ENCODE results near the gene CPED1. TPM values are rescaled to one million over a fixed set of nuclear protein-coding genes. Genes with fewer than 3 reads are reported as not detected.

Gene CPED1
- polyA plus RNA-seq, 2 donors, result 0.29 to 1.3 TPM

- H3K27ac ChIP-seq (ENCODE audit: low read depth in 2 of 2, low read length in 1 of 2), result no peak overlapping the region
- H3K4me3 ChIP-seq (ENCODE audit: low read depth in 1 of 2, low read length in 2 of 2), result no peak overlapping the region
Measured at GRCh38 chr7:120987280-120987679, 1.2 kb upstream of the CPED1 start.

GRCh38 chr7:120987683-120988590, 574 bp upstream of the CPED1 start:
- Histone ChIP-seq H3K27me3 (ENCODE audit: control insufficient read depth in 1 of 2, insufficient read depth in 2 of 2, low read length in 2 of 2) (no peaks in the 10 kb centered on the region), H3K27ac (ENCODE audit: low read depth in 2 of 2, low read length in 1 of 2) (peak overlapping the region; percentile 47 to 72), H3K36me3 (ENCODE audit: control insufficient read depth in 2 of 2, insufficient read depth in 2 of 2, low read length in 1 of 2) (no peaks in the 10 kb centered on the region), H3K4me1 (ENCODE audit: control insufficient read depth in 2 of 2, insufficient read depth in 2 of 2, low read length in 1 of 2) (no peaks in the 10 kb centered on the region), H3K4me3 (ENCODE audit: low read depth in 1 of 2, low read length in 2 of 2) (peak overlapping the region; percentile 47 to 48), H3K9me3 (ENCODE audit: control insufficient read depth in 2 of 2, insufficient read depth in 1 of 2, low read depth in 1 of 2, low read length in 1 of 2) (no peaks in the 10 kb centered on the region)
- WGBS, 2 donors, result 1% methylated on average over 12 of the region's 12 CpGs

More at GRCh38 chr7:120987280-120987679, 1.2 kb upstream of the CPED1 start:
- Histone ChIP-seq H3K36me3 (ENCODE audit: control insufficient read depth in 2 of 2, insufficient read depth in 2 of 2, low read length in 1 of 2) (no peaks in the 10 kb centered on the region), H3K27me3 (ENCODE audit: control insufficient read depth in 1 of 2, insufficient read depth in 2 of 2, low read length in 2 of 2) (no peaks in the 10 kb centered on the region), H3K9me3 (ENCODE audit: control insufficient read depth in 2 of 2, insufficient read depth in 1 of 2, low read depth in 1 of 2, low read length in 1 of 2) (no peaks in the 10 kb centered on the region), H3K4me1 (ENCODE audit: control insufficient read depth in 2 of 2, insufficient read depth in 2 of 2, low read length in 1 of 2) (no peaks in the 10 kb centered on the region)
- 1 to 4% methylated on average over 3 of the region's 3 CpGs for WGBS, 2 donors

GRCh38 chr7:120989257-120990220, 1.0 kb downstream of the CPED1 start:
- no peaks in the 10 kb centered on the region for H3K4me1 ChIP-seq (ENCODE audit: control insufficient read depth in 2 of 2, insufficient read depth in 2 of 2, low read length in 1 of 2)

GRCh38 chr7:120990468-120991118, 2.1 kb downstream of the CPED1 start:
- H3K36me3 ChIP-seq (ENCODE audit: control insufficient read depth in 2 of 2, insufficient read depth in 2 of 2, low read length in 1 of 2), result no peaks in the 10 kb centered on the region
- H3K4me3 ChIP-seq (ENCODE audit: low read depth in 1 of 2, low read length in 2 of 2), result no peak overlapping the region
- H3K9me3 ChIP-seq (ENCODE audit: control insufficient read depth in 2 of 2, insufficient read depth in 1 of 2, low read depth in 1 of 2, low read length in 1 of 2), result no peaks in the 10 kb centered on the region
- H3K27ac ChIP-seq (ENCODE audit: low read depth in 2 of 2, low read length in 1 of 2), result no peak overlapping the region
- no peaks in the 10 kb centered on the region for H3K4me1 ChIP-seq (ENCODE audit: control insufficient read depth in 2 of 2, insufficient read depth in 2 of 2, low read length in 1 of 2)
- WGBS, 2 donors, result 79% methylated on average over 6 of the region's 6 CpGs
- no peaks in the 10 kb centered on the region for H3K27me3 ChIP-seq (ENCODE audit: control insufficient read depth in 1 of 2, insufficient read depth in 2 of 2, low read length in 2 of 2)

More at GRCh38 chr7:120989257-120990220, 1.0 kb downstream of the CPED1 start:
- peak overlapping the region; percentile 72 to 74 for H3K27ac ChIP-seq (ENCODE audit: low read depth in 2 of 2, low read length in 1 of 2)
- H3K36me3 ChIP-seq (ENCODE audit: control insufficient read depth in 2 of 2, insufficient read depth in 2 of 2, low read length in 1 of 2), result no peaks in the 10 kb centered on the region
- H3K9me3 ChIP-seq (ENCODE audit: control insufficient read depth in 2 of 2, insufficient read depth in 1 of 2, low read depth in 1 of 2, low read length in 1 of 2), result no peaks in the 10 kb centered on the region
- no peaks in the 10 kb centered on the region for H3K27me3 ChIP-seq (ENCODE audit: control insufficient read depth in 1 of 2, insufficient read depth in 2 of 2, low read length in 2 of 2)
- peak overlapping the region; percentile 41 to 48 for H3K4me3 ChIP-seq (ENCODE audit: low read depth in 1 of 2, low read length in 2 of 2)
- WGBS, 2 donors, result 39 to 51% methylated on average over 15 of the region's 15 CpGs

GRCh38 chr7:120991161-120991560, 2.6 kb downstream of the CPED1 start:
- Histone ChIP-seq H3K27ac (ENCODE audit: low read depth in 2 of 2, low read length in 1 of 2) (no peak overlapping the region), H3K4me1 (ENCODE audit: control insufficient read depth in 2 of 2, insufficient read depth in 2 of 2, low read length in 1 of 2) (no peaks in the 10 kb centered on the region), H3K9me3 (ENCODE audit: control insufficient read depth in 2 of 2, insufficient read depth in 1 of 2, low read depth in 1 of 2, low read length in 1 of 2) (no peaks in the 10 kb centered on the region), H3K27me3 (ENCODE audit: control insufficient read depth in 1 of 2, insufficient read depth in 2 of 2, low read length in 2 of 2) (no peaks in the 10 kb centered on the region), H3K36me3 (ENCODE audit: control insufficient read depth in 2 of 2, insufficient read depth in 2 of 2, low read length in 1 of 2) (no peaks in the 10 kb centered on the region), H3K4me3 (ENCODE audit: low read depth in 1 of 2, low read length in 2 of 2) (no peak overlapping the region)
- WGBS, 2 donors, result 58 to 77% methylated on average over 1 of the region's 1 CpG

GRCh38 chr7:120991581-120991980, 3.1 kb downstream of the CPED1 start:
- Histone ChIP-seq H3K27ac (ENCODE audit: low read depth in 2 of 2, low read length in 1 of 2) (no peak overlapping the region), H3K9me3 (ENCODE audit: control insufficient read depth in 2 of 2, insufficient read depth in 1 of 2, low read depth in 1 of 2, low read length in 1 of 2) (no peaks in the 10 kb centered on the region), H3K4me3 (ENCODE audit: low read depth in 1 of 2, low read length in 2 of 2) (no peak overlapping the region), H3K27me3 (ENCODE audit: control insufficient read depth in 1 of 2, insufficient read depth in 2 of 2, low read length in 2 of 2) (no peaks in the 10 kb centered on the region), H3K36me3 (ENCODE audit: control insufficient read depth in 2 of 2, insufficient read depth in 2 of 2, low read length in 1 of 2) (no peaks in the 10 kb centered on the region), H3K4me1 (ENCODE audit: control insufficient read depth in 2 of 2, insufficient read depth in 2 of 2, low read length in 1 of 2) (no peaks in the 10 kb centered on the region)
- WGBS, 2 donors, result 34 to 37% methylated on average over 2 of the region's 2 CpGs

- Histone ChIP-seq H3K27ac (ENCODE audit: low read depth in 2 of 2, low read length in 1 of 2) (no peak overlapping the region), H3K4me1 (ENCODE audit: control insufficient read depth in 2 of 2, insufficient read depth in 2 of 2, low read length in 1 of 2) (no peaks in the 10 kb centered on the region), H3K36me3 (ENCODE audit: control insufficient read depth in 2 of 2, insufficient read depth in 2 of 2, low read length in 1 of 2) (no peaks in the 10 kb centered on the region), H3K4me3 (ENCODE audit: low read depth in 1 of 2, low read length in 2 of 2) (no peak overlapping the region), H3K27me3 (ENCODE audit: control insufficient read depth in 1 of 2, insufficient read depth in 2 of 2, low read length in 2 of 2) (no peaks in the 10 kb centered on the region), H3K9me3 (ENCODE audit: control insufficient read depth in 2 of 2, insufficient read depth in 1 of 2, low read depth in 1 of 2, low read length in 1 of 2) (no peaks in the 10 kb centered on the region)
Measured at GRCh38 chr7:120992272-120992964, 3.9 kb downstream of the CPED1 start.

GRCh38 chr7:120992965-120993494, 4.5 kb downstream of the CPED1 start:
- Histone ChIP-seq H3K4me3 (ENCODE audit: low read depth in 1 of 2, low read length in 2 of 2) (no peak overlapping the region), H3K27me3 (ENCODE audit: control insufficient read depth in 1 of 2, insufficient read depth in 2 of 2, low read length in 2 of 2) (no peaks in the 10 kb centered on the region), H3K9me3 (ENCODE audit: control insufficient read depth in 2 of 2, insufficient read depth in 1 of 2, low read depth in 1 of 2, low read length in 1 of 2) (no peaks in the 10 kb centered on the region), H3K36me3 (ENCODE audit: control insufficient read depth in 2 of 2, insufficient read depth in 2 of 2, low read length in 1 of 2) (no peaks in the 10 kb centered on the region), H3K4me1 (ENCODE audit: control insufficient read depth in 2 of 2, insufficient read depth in 2 of 2, low read length in 1 of 2) (no peaks in the 10 kb centered on the region), H3K27ac (ENCODE audit: low read depth in 2 of 2, low read length in 1 of 2) (no peak overlapping the region)

All from esophagus (tissue), 2 donors.